SK-N-MC (cell line): Measurements from ENCODE around the gene NAV1.
"Not testable (repeated sequence)": the region's sequence is repeated elsewhere in the genome, so short reads cannot be mapped to it uniquely, and the experiment has no call there.

ENCODE experiments used
- EZH2 ChIP-seq: fragments of 200-600 bp; sonication (generic); IDR thresholded peaks from one replicate; pipeline ENCODE4 v1.6.1; 2017; ENCODE audit warnings: antibody characterized with exemption
- POLR2AphosphoS5 ChIP-seq: IDR thresholded peaks from 2 replicates; pipeline ENCODE4 v1.6.1; 2012; ENCODE audit warnings: mild to moderate bottlenecking, low read depth, low read length, borderline replicate concordance

DNA sequence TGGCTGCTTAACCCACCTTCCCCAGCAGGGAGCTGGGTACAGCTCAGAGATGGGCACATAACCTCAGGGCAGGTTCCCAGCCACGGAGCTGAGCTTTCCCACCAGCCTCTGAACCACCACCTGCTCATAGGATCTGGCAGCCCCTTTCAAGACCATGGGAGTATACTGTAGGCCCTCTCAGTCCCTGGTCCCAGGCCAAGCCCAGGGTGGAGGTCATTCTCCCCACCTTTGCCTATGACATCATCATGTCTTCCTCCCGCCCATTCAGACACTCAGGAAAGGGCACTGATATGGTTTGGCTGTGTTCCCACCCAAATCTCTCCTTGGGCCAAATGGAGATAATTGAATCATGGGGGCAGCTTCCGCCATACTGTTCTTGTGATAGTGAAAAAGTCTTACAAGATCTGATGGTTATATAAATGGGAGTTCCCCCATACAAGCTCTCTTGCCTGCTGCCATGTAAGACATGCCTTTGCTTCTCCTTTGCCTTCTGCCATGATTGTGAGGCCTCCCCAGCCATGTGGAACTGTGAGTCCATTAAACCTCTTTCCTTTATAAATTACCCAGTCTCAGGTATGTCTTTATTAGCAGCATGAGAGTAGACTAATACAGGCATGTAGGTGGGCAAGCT, 45.8 kb upstream of the NAV1 start:
- TF ChIP-seq POLR2AphosphoS5, EZH2: not testable (repeated sequence)
